Measurements from ENCODE around the gene USP49. TPM values are rescaled to one million over a fixed set of nuclear protein-coding genes. Genes with fewer than 3 reads are reported as not detected.
"Not testable (repeated sequence)": the region's sequence is repeated elsewhere in the genome, so short reads cannot be mapped to it uniquely, and the experiment has no call there.

USP49 gene
- total RNA-seq, 5 donors from 2014 or later (not counting 1 experiment from before 2014, with no cell fraction given) = 2.5 to 5.2 (median 3.3) TPM

GRCh38 chr6:41768545-41769308 lies 126.4 kb downstream of the USP49 start:
- H3K4me1 Mint-ChIP-seq = peaks cover 0 to 6% (median 3%) of the 10 kb centered on the region in 3 donors
- no peak for DNase-seq
- peak overlapping the region; percentile 2 to 19 for H3K27ac Mint-ChIP-seq
- Histone ChIP-seq H3K9me3 (no peaks in the 10 kb centered on the region), H3K4me3 (ENCODE audit: control insufficient read depth in 1 of 2, extremely low read depth in 1 of 2, low read length in 1 of 2) (no peak overlapping the region), H3K4me1 (ENCODE audit: control insufficient read depth in 1 of 2, extremely low read depth in 1 of 2, insufficient read depth in 2 of 2, low read length in 2 of 2) (peaks cover 0 to 4% of the 10 kb centered on the region in 2 experiments), H3K36me3 (ENCODE audit: control insufficient read depth in 2 of 2, extremely low read depth in 1 of 2, insufficient read depth in 1 of 2, low read length in 1 of 2) (peaks cover 6 to 17% of the 10 kb centered on the region in 2 donors), H3K27me3 (replicated peaks in 1 of 2; ENCODE audit: control insufficient read depth in 2 of 2, extremely low read depth in 1 of 2, insufficient read depth in 2 of 2, low read length in 1 of 2) (no peaks in the 10 kb centered on the region), H3K27ac (ENCODE audit: low read length) (no peak overlapping the region)
- H3K9me3 Mint-ChIP-seq = no peaks in the 10 kb centered on the region
- peaks cover 15% of the 10 kb centered on the region for H3K36me3 Mint-ChIP-seq
- no peak overlapping the region for H3K4me3 Mint-ChIP-seq
- H3K27me3 Mint-ChIP-seq = no peaks in the 10 kb centered on the region
- ATAC-seq (replicated peaks in 1 of 4) = no peak
- 38% methylated on average over 3 of the region's 10 CpGs for WGBS (ENCODE audit: insufficient coverage)
- CTCF ChIA-PET = interaction anchor here in 1 of 2 donors (0.6 kb wide), 1 partner anchor 62 kb away, joined by 3 read pairs; no protein-coding TSS in a partner anchor
- POLR2A ChIA-PET = no interaction called here

- Histone ChIP-seq H3K36me3 (ENCODE audit: control insufficient read depth in 2 of 2, extremely low read depth in 1 of 2, insufficient read depth in 1 of 2, low read length in 1 of 2) (peaks cover 0 to 13% of the 10 kb centered on the region in 2 donors), H3K27me3 (replicated peaks in 1 of 2; ENCODE audit: control insufficient read depth in 2 of 2, extremely low read depth in 1 of 2, insufficient read depth in 2 of 2, low read length in 1 of 2) (no peaks in the 10 kb centered on the region), H3K4me1 (ENCODE audit: control insufficient read depth in 1 of 2, extremely low read depth in 1 of 2, insufficient read depth in 2 of 2, low read length in 2 of 2) (peaks cover 0 to 4% of the 10 kb centered on the region in 2 experiments), H3K9me3 (no peaks in the 10 kb centered on the region), H3K27ac (ENCODE audit: low read length) (no peak overlapping the region), H3K4me3 (ENCODE audit: control insufficient read depth in 1 of 2, extremely low read depth in 1 of 2, low read length in 1 of 2) (no peak overlapping the region)
- POLR2A ChIA-PET = no interaction called here
- Mint-ChIP-seq H3K4me3 (no peak overlapping the region), H3K36me3 (peaks cover 13% of the 10 kb centered on the region), H3K27me3 (peaks cover 0 to 3% of the 10 kb centered on the region in 2 donors), H3K27ac (no peak overlapping the region), H3K4me1 (peaks cover 0 to 6% (median 3%) of the 10 kb centered on the region in 3 donors), H3K9me3 (no peaks in the 10 kb centered on the region)
- WGBS (ENCODE audit: insufficient coverage) = 80% methylated on average over 3 of the region's 12 CpGs
- DNase-seq = no peak
- CTCF ChIA-PET = no interaction called here
- ATAC-seq (replicated peaks in 1 of 4) = no peak
Measured at GRCh38 chr6:41767112-41767833, 127.9 kb downstream of the USP49 start.

DNA sequence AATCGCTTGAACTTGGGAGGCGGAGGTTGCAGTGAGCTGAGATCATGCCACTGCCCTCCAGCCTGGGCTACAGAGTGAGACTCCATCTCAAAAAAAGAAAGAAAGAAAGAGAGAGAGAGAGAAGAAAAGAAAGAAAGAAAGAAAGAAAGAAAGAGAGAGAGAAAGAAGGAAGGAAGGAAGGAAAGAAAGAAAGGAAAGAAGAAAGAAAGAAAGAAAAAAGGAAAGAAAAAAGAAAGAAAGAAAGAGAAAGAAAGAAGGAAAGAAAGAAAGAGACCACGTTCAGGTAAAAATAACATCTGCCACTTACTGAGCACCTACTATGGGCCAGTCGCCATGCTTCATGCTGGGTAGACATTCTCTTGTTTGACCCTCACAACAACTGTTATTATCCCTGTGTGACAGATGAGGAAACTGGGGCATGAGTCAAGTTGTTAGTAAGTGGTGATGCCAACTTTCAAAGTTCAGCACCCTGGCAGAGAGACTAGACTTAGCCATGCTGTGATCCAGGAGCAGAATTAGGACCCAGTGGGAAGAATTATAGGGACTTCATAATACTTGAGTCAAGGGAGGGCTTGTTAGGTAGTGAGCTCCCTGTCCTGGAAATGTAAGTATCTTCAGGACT lies 129.0 kb downstream of the USP49 start:
- POLR2A ChIA-PET; CTCF ChIA-PET; H3K36me3 Mint-ChIP-seq; H3K9me3 Mint-ChIP-seq; ATAC-seq (replicated peaks in 1 of 4); H3K27me3 ChIP-seq (replicated peaks in 1 of 2; ENCODE audit: control insufficient read depth in 2 of 2, extremely low read depth in 1 of 2, insufficient read depth in 2 of 2, low read length in 1 of 2); H3K27ac Mint-ChIP-seq; H3K4me1 Mint-ChIP-seq; H3K27ac ChIP-seq (ENCODE audit: low read length); H3K4me3 ChIP-seq (ENCODE audit: control insufficient read depth in 1 of 2, extremely low read depth in 1 of 2, low read length in 1 of 2); DNase-seq; H3K4me1 ChIP-seq (ENCODE audit: control insufficient read depth in 1 of 2, extremely low read depth in 1 of 2, insufficient read depth in 2 of 2, low read length in 2 of 2); H3K4me3 Mint-ChIP-seq; H3K27me3 Mint-ChIP-seq; H3K36me3 ChIP-seq (ENCODE audit: control insufficient read depth in 2 of 2, extremely low read depth in 1 of 2, insufficient read depth in 1 of 2, low read length in 1 of 2); H3K9me3 ChIP-seq: not testable (repeated sequence)
- no CpG with 5 or more reads among the region's 4 CpGs for WGBS (ENCODE audit: insufficient coverage)

DNA sequence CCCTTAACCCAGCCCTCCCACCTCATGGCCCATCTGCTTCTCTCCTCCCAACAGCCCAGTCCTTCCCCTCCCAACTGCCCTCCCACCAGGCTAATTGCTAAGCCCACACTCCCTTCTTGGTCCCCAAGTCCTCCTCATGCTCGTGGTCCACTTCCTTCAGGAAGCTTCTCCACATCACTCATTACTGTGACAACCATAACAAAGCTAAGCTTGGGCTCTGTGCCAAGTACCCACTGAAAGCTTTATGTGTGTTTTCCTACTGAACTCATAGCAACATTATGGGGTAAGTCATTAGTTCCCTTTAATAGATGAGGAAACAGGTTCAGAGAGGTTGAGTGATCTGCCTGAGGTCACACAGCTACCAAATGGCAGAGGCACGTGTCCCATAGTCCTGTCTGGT lies 131.7 kb downstream of the USP49 start:
- no peak for ATAC-seq (replicated peaks in 1 of 4)
- Histone ChIP-seq H3K27ac (ENCODE audit: low read length) (no peak overlapping the region), H3K4me3 (ENCODE audit: control insufficient read depth in 1 of 2, extremely low read depth in 1 of 2, low read length in 1 of 2) (no peak overlapping the region), H3K27me3 (replicated peaks in 1 of 2; ENCODE audit: control insufficient read depth in 2 of 2, extremely low read depth in 1 of 2, insufficient read depth in 2 of 2, low read length in 1 of 2) (peaks cover 0 to 2% of the 10 kb centered on the region in 2 experiments), H3K4me1 (ENCODE audit: control insufficient read depth in 1 of 2, extremely low read depth in 1 of 2, insufficient read depth in 2 of 2, low read length in 2 of 2) (no peaks in the 10 kb centered on the region), H3K36me3 (ENCODE audit: control insufficient read depth in 2 of 2, extremely low read depth in 1 of 2, insufficient read depth in 1 of 2, low read length in 1 of 2) (no peaks in the 10 kb centered on the region), H3K9me3 (no peaks in the 10 kb centered on the region)
- DNase-seq = no peak
- WGBS (ENCODE audit: insufficient coverage) = 20% methylated on average over 2 of the region's 2 CpGs
- POLR2A ChIA-PET = no interaction called here
- CTCF ChIA-PET = interaction anchor here in 1 of 2 donors (0.6 kb wide), 1 partner anchor 1831 kb away, joined by 3 read pairs; no protein-coding TSS in a partner anchor
- Mint-ChIP-seq H3K9me3 (no peaks in the 10 kb centered on the region), H3K4me3 (no peak overlapping the region), H3K27ac (no peak overlapping the region), H3K4me1 (peaks cover 0 to 6% (median 3%) of the 10 kb centered on the region in 3 donors), H3K36me3 (no peaks in the 10 kb centered on the region), H3K27me3 (peaks cover 0 to 3% of the 10 kb centered on the region in 2 donors)

GRCh38 chr6:41759905-41760579 lies 135.1 kb downstream of the USP49 start:
- Histone ChIP-seq H3K4me3 (ENCODE audit: control insufficient read depth in 1 of 2, extremely low read depth in 1 of 2, low read length in 1 of 2) (no peak overlapping the region), H3K27ac (ENCODE audit: low read length) (no peak overlapping the region), H3K27me3 (replicated peaks in 1 of 2; ENCODE audit: control insufficient read depth in 2 of 2, extremely low read depth in 1 of 2, insufficient read depth in 2 of 2, low read length in 1 of 2) (peaks cover 0 to 10% of the 10 kb centered on the region in 2 experiments), H3K36me3 (ENCODE audit: control insufficient read depth in 2 of 2, extremely low read depth in 1 of 2, insufficient read depth in 1 of 2, low read length in 1 of 2) (no peaks in the 10 kb centered on the region), H3K4me1 (ENCODE audit: control insufficient read depth in 1 of 2, extremely low read depth in 1 of 2, insufficient read depth in 2 of 2, low read length in 2 of 2) (peaks cover 2 to 3% of the 10 kb centered on the region in 2 experiments), H3K9me3 (no peaks in the 10 kb centered on the region)
- ATAC-seq (replicated peaks in 1 of 4) (no peak), DNase-seq (no peak)
- Mint-ChIP-seq H3K36me3 (no peaks in the 10 kb centered on the region), H3K27ac (no peak overlapping the region), H3K4me3 (no peak overlapping the region), H3K27me3 (peaks cover 0 to 3% of the 10 kb centered on the region in 2 donors), H3K4me1 (peaks cover 0 to 3% (median 0%) of the 10 kb centered on the region in 3 donors), H3K9me3 (no peaks in the 10 kb centered on the region)
- POLR2A ChIA-PET = no interaction called here
- no CpG with 5 or more reads among the region's 2 CpGs for WGBS (ENCODE audit: insufficient coverage)
- CTCF ChIA-PET = no interaction called here

Data from T-cell (primary cell).